OCI-LY7 (cell line): ENCODE results near the gene ENOPH1. TPM values are rescaled to one million over a fixed set of nuclear protein-coding genes. Genes with fewer than 3 reads are reported as not detected.

Experiments
- BruUV-seq: library from RNA; stranded (reverse); fragments of 400-500 nt; replicated peaks from 2 replicates; lab custom pipeline; 2021; lab: Mats Ljungman, UMichigan
- CTCF ChIA-PET: fragments of 300-600 bp; sonication (Branson Sonifier 250); formaldehyde crosslinking; loops from one replicate; lab custom pipeline; 2022; ENCODE audit warnings: antibody characterized with exemption; ENCODE audit not compliant: unreplicated experiment; lab: Charles Lee
- POLR2A ChIA-PET: fragments of 300-600 bp; sonication (Branson Sonifier 250); formaldehyde crosslinking; loops from one replicate; lab custom pipeline; 2022; ENCODE audit warnings: antibody characterized with exemption; lab: Charles Lee
- DNase-seq: peaks from one replicate; pipeline ENCODE4 v3.0.0-alpha.2; 2015; ENCODE audit warnings: low spot score
- H2AFZ ChIP-seq: fragments of 200-600 bp; sonication (generic), shearing (Covaris generic); 2 replicates; pipeline ENCODE4 v1.6.1; 2014; ENCODE audit warnings: mild to moderate bottlenecking, antibody characterized with exemption, low read length, moderate library complexity
- H3K27ac ChIP-seq: fragments of 200-600 bp; sonication (generic); 2 replicates; pipeline ENCODE4 v1.5.1; 2014; ENCODE audit warnings: mixed run types, low read depth, mild to moderate bottlenecking, moderate library complexity, low read length, inconsistent platforms; ENCODE audit not compliant: poor library complexity, severe bottlenecking
- H3K36me3 ChIP-seq: fragments of 200-600 bp; sonication (generic); 2 replicates; pipeline ENCODE4 v1.6.1; 2014; ENCODE audit warnings: mild to moderate bottlenecking, antibody characterized with exemption, low read length, moderate library complexity, mixed read lengths; ENCODE audit not compliant: insufficient read depth
- H3K4me1 ChIP-seq: fragments of 200-600 bp; sonication (generic); 2 replicates; pipeline ENCODE4 v1.5.1; 2014; ENCODE audit warnings: mild to moderate bottlenecking, low read length; ENCODE audit not compliant: insufficient read depth, poor library complexity, severe bottlenecking
- H3K4me2 ChIP-seq: fragments of 200-600 bp; sonication (generic); 2 replicates; pipeline ENCODE4 v1.6.1; 2014; ENCODE audit warnings: mild to moderate bottlenecking, low read length
- H3K4me3 ChIP-seq: fragments of 200-600 bp; sonication (generic); 2 replicates; pipeline ENCODE4 v1.5.1; 2014; ENCODE audit warnings: mild to moderate bottlenecking, low read depth, low read length; ENCODE audit not compliant: poor library complexity, severe bottlenecking
- H3K79me2 ChIP-seq: fragments of 200-600 bp; sonication (generic); 2 replicates; pipeline ENCODE4 v1.6.1; 2016; ENCODE audit warnings: low read depth, mild to moderate bottlenecking, low read length, moderate library complexity, mixed read lengths; ENCODE audit not compliant: insufficient read depth
- H3K9me2 ChIP-seq: fragments of 200-600 bp; sonication (generic); 2 replicates; pipeline ENCODE4 v1.6.1; 2016; ENCODE audit warnings: mild to moderate bottlenecking, low read length, mixed read lengths; ENCODE audit not compliant: insufficient read depth
- H3K9me3 ChIP-seq: fragments of 200-600 bp; sonication (generic); 2 replicates; pipeline ENCODE4 v1.6.1; 2014; ENCODE audit warnings: mild to moderate bottlenecking, mixed run types, low read length, mixed read lengths
- H4K20me1 ChIP-seq: fragments of 200-600 bp; sonication (generic); 2 replicates; pipeline ENCODE4 v1.6.1; 2014; ENCODE audit warnings: mild to moderate bottlenecking, antibody characterized with exemption, low read length, moderate library complexity, mixed read lengths; ENCODE audit not compliant: insufficient read depth
- CTCF ChIP-seq: fragments of 200-600 bp; sonication (generic); conservative IDR thresholded peaks from 2 replicates; pipeline ENCODE4 v1.5.1; 2014; ENCODE audit warnings: mild to moderate bottlenecking, antibody characterized with exemption, low read length, moderate library complexity, mixed read lengths
- EZH2phosphoT487 ChIP-seq: fragments of 200-600 bp; sonication (generic); IDR thresholded peaks from 2 replicates; pipeline ENCODE4 v1.6.1; 2018; ENCODE audit warnings: low read depth, borderline replicate concordance, mild to moderate bottlenecking, mixed run types, antibody characterized with exemption, low read length, moderate library complexity, mixed read lengths
- intact Hi-C: fragments of 100-400 bp; cut with micrococcal nuclease; formaldehyde crosslinking; loops from one replicate; pipeline ENCODE4 v1.10.0; 2022; ENCODE audit not compliant: unreplicated experiment
- total RNA-seq, 2 experiments: library from RNA; depleted of rRNA in 1 of 2; stranded (reverse); fragments of >200 nt in 1 of 2; shearing (Covaris generic) in 1 of 2; gene quantifications; 2 replicates each; pipeline ENCODE4 v1.2.3, GENCODE V29; 2014 to 2022

The ENOPH1 gene
- total RNA-seq, 2 experiments from 2014 or later, result 58.7 to 70.2 TPM

- Histone ChIP-seq H4K20me1 (0 out of 2 replicates have a peak, but pooled peaks cover 5% of the 10 kb centered on the region), H3K9me3 (no peaks in the 10 kb centered on the region), H3K36me3 (peaks cover 90% of the 10 kb centered on the region), H3K4me1 (no peaks in the 10 kb centered on the region), H3K4me2 (no peak overlapping the region), H2AFZ (no peak overlapping the region), H3K27ac (no peak overlapping the region), H3K79me2 (peaks cover 21% of the 10 kb centered on the region), H3K9me2 (no peaks in the 10 kb centered on the region), H3K4me3 (no peak overlapping the region)
- BruUV-seq, result no TSS peak
- no peak for DNase-seq
- CTCF ChIA-PET, result no interaction called here
- POLR2A ChIA-PET, result interaction anchor here (0.6 kb wide), 1 partner anchor 553 kb away, joined by 5 read pairs; no protein-coding TSS in a partner anchor
- intact Hi-C loops, result no loop called here
- TF ChIP-seq CTCF (no peak), EZH2phosphoT487 (no peak)
Measured at GRCh38 chr4:82450966-82451755, 20.8 kb downstream of the ENOPH1 start.

- no peaks in the 10 kb centered on the region for H3K4me1 ChIP-seq
- peaks cover 13% of the 10 kb centered on the region for H3K79me2 ChIP-seq
- H3K36me3 ChIP-seq, result peaks cover 95% of the 10 kb centered on the region
- H3K4me3 ChIP-seq, result no peak overlapping the region
- H3K9me2 ChIP-seq, result no peaks in the 10 kb centered on the region
- intact Hi-C loops, result no loop called here
- CTCF ChIA-PET, result no interaction called here
- 0 out of 2 replicates have a peak, but pooled peaks cover 5% of the 10 kb centered on the region for H4K20me1 ChIP-seq
- no peaks in the 10 kb centered on the region for H3K9me3 ChIP-seq
- no peak overlapping the region for H2AFZ ChIP-seq
- no peak overlapping the region for H3K27ac ChIP-seq
- no TSS peak for BruUV-seq
- no peak for DNase-seq
- POLR2A ChIA-PET, result interaction anchor here (1.1 kb wide), 1 partner anchor 13 kb away, joined by 3 read pairs; no protein-coding TSS in a partner anchor
- TF ChIP-seq CTCF (no peak), EZH2phosphoT487 (no peak)
- no peak overlapping the region for H3K4me2 ChIP-seq
Measured at GRCh38 chr4:82452026-82452425, 21.6 kb downstream of the ENOPH1 start.

- H3K4me1 ChIP-seq, result no peaks in the 10 kb centered on the region
- CTCF ChIA-PET, result no interaction called here
- no peaks in the 10 kb centered on the region for H3K79me2 ChIP-seq
- H2AFZ ChIP-seq, result no peak overlapping the region
- H3K9me2 ChIP-seq, result no peaks in the 10 kb centered on the region
- peaks cover 98% of the 10 kb centered on the region for H3K36me3 ChIP-seq
- BruUV-seq, result no TSS peak
- TF ChIP-seq CTCF (no peak), EZH2phosphoT487 (no peak)
- no peak overlapping the region for H3K4me2 ChIP-seq
- no peak for DNase-seq
- POLR2A ChIA-PET, result no interaction called here
- no peaks in the 10 kb centered on the region for H3K9me3 ChIP-seq
- no peaks in the 10 kb centered on the region for H4K20me1 ChIP-seq
- H3K27ac ChIP-seq, result no peak overlapping the region
- intact Hi-C loops, result no loop called here
- no peak overlapping the region for H3K4me3 ChIP-seq
Measured at GRCh38 chr4:82457266-82457665, 26.9 kb downstream of the ENOPH1 start.
